Natural killer cell treated with Interleukin-12 subunit alpha and Interleukin-12 subunit beta and Interleukin-15 and Interleukin-18, amount 100 ng/mL, for 72 hours (primary cell): ENCODE measurements around the gene ARSG. TPM values are rescaled to one million over a fixed set of nuclear protein-coding genes. Genes with fewer than 3 reads are reported as not detected.
A peak's percentile ranks its signal among the peaks of the same experiment; 100 is the strongest.

Experiments used
- ATAC-seq, 2 donors: fragments of 150-1000 bp; cut with Tn5 transposase in 1 of 2; sonication (Bioruptor Pico), chemical (Tn5 transposase) in 1 of 2; 2 replicates each; pipeline ENCODE4 v1.10.0; 2021
- DNase-seq: peaks from one replicate; pipeline ENCODE4 v3.0.0; 2022; ENCODE audit warnings: low spot score
- H3K27ac Mint-ChIP-seq, 2 donors: 1 replicate in 1 of 2; 2 replicates in 1 of 2; pipeline ENCODE4 v1.8.0; 2022; ENCODE audit warnings: mixed read lengths in 2 of 2, mild to moderate bottlenecking in 1 of 2, moderate library complexity in 1 of 2
- H3K27me3 Mint-ChIP-seq, 2 donors: 1 replicate in 1 of 2; 2 replicates in 1 of 2; pipeline ENCODE4 v1.8.0; 2022; ENCODE audit warnings: mixed read lengths in 2 of 2
- H3K36me3 Mint-ChIP-seq: one replicate; pipeline ENCODE4 v1.8.0; 2022; ENCODE audit warnings: mixed read lengths
- H3K4me1 Mint-ChIP-seq, 2 donors: 1 replicate in 1 of 2; 2 replicates in 1 of 2; pipeline ENCODE4 v1.8.0; 2022; ENCODE audit warnings: low read depth in 2 of 2, mixed read lengths in 2 of 2, mild to moderate bottlenecking in 1 of 2
- H3K4me3 Mint-ChIP-seq: one replicate; pipeline ENCODE4 v1.8.0; 2022; ENCODE audit warnings: mixed read lengths
- H3K9me3 Mint-ChIP-seq: 2 replicates; pipeline ENCODE4 v1.8.0; 2022; ENCODE audit warnings: mixed read lengths
- total RNA-seq, 2 donors: library from RNA; stranded (reverse); gene quantifications; one replicate each; pipeline ENCODE4 v1.2.3, GENCODE V29; 2022

ARSG gene
- total RNA-seq, 2 donors from 2014 or later = 2.4 to 4.7 TPM

- peaks cover under 1 to 12% of the 10 kb centered on the region in 2 donors for H3K4me1 Mint-ChIP-seq
- H3K27ac Mint-ChIP-seq = no peak overlapping the region
- no peaks in the 10 kb centered on the region for H3K36me3 Mint-ChIP-seq
- DNase-seq (no peak), ATAC-seq (no peak)
- H3K27me3 Mint-ChIP-seq = no peaks in the 10 kb centered on the region
- H3K9me3 Mint-ChIP-seq = no peaks in the 10 kb centered on the region
- H3K4me3 Mint-ChIP-seq = no peak overlapping the region
These were observed 159.1 kb downstream of the ARSG start for GRCh38 chr17:68450391-68450790.

GRCh38 chr17:68450801-68451200 lies 159.5 kb downstream of the ARSG start:
- Mint-ChIP-seq H3K27me3 (no peaks in the 10 kb centered on the region), H3K27ac (no peak overlapping the region), H3K4me1 (peaks cover 4 to 12% of the 10 kb centered on the region in 2 donors), H3K9me3 (no peaks in the 10 kb centered on the region), H3K36me3 (no peaks in the 10 kb centered on the region), H3K4me3 (no peak overlapping the region)
- ATAC-seq (no peak), DNase-seq (no peak)

- Mint-ChIP-seq H3K36me3 (no peaks in the 10 kb centered on the region), H3K9me3 (no peaks in the 10 kb centered on the region), H3K27me3 (no peaks in the 10 kb centered on the region), H3K4me3 (no peak overlapping the region), H3K27ac (no peak overlapping the region), H3K4me1 (peaks cover 11 to 20% of the 10 kb centered on the region in 2 donors)
- ATAC-seq = no peak
- no peak for DNase-seq
These were observed 160.5 kb downstream of the ARSG start for GRCh38 chr17:68451670-68452354.

- Mint-ChIP-seq H3K27me3 (no peaks in the 10 kb centered on the region), H3K36me3 (no peaks in the 10 kb centered on the region), H3K27ac (no peak overlapping the region), H3K9me3 (no peaks in the 10 kb centered on the region), H3K4me3 (no peak overlapping the region), H3K4me1 (peaks cover 13 to 21% of the 10 kb centered on the region in 2 donors)
- ATAC-seq (no peak), DNase-seq (no peak)
These were observed 161.5 kb downstream of the ARSG start for GRCh38 chr17:68452724-68453290.

GRCh38 chr17:68453991-68454665 lies 162.8 kb downstream of the ARSG start:
- ATAC-seq (no peak), DNase-seq (no peak)
- no peaks in the 10 kb centered on the region for H3K36me3 Mint-ChIP-seq
- peaks cover 25 to 31% of the 10 kb centered on the region in 2 donors for H3K4me1 Mint-ChIP-seq
- H3K9me3 Mint-ChIP-seq = no peaks in the 10 kb centered on the region
- H3K27ac Mint-ChIP-seq = no peak overlapping the region
- no peak overlapping the region for H3K4me3 Mint-ChIP-seq
- no peaks in the 10 kb centered on the region for H3K27me3 Mint-ChIP-seq

GRCh38 chr17:68455901-68456338 lies 164.6 kb downstream of the ARSG start:
- DNase-seq = no peak
- H3K4me1 Mint-ChIP-seq = peaks cover 43 to 47% of the 10 kb centered on the region in 2 donors
- H3K27me3 Mint-ChIP-seq = no peaks in the 10 kb centered on the region
- ATAC-seq = no peak
- H3K36me3 Mint-ChIP-seq = no peaks in the 10 kb centered on the region
- peak overlapping the region; percentile 88 for H3K4me3 Mint-ChIP-seq
- peak overlapping the region; percentile 83 to 96 for H3K27ac Mint-ChIP-seq
- H3K9me3 Mint-ChIP-seq = no peaks in the 10 kb centered on the region

- H3K4me1 Mint-ChIP-seq = peaks cover 49% of the 10 kb centered on the region in 2 donors
- H3K4me3 Mint-ChIP-seq = peak overlapping the region; percentile 88
- no peaks in the 10 kb centered on the region for H3K36me3 Mint-ChIP-seq
- DNase-seq = no peak
- H3K27ac Mint-ChIP-seq = peak overlapping the region; percentile 83 to 96
- no peaks in the 10 kb centered on the region for H3K27me3 Mint-ChIP-seq
- H3K9me3 Mint-ChIP-seq = no peaks in the 10 kb centered on the region
- no peak for ATAC-seq
These were observed 165.3 kb downstream of the ARSG start for GRCh38 chr17:68456339-68457167.

GRCh38 chr17:68457168-68457538 lies 165.9 kb downstream of the ARSG start, which contains the start of gene WIPI1:
TSS of gene WIPI1 (minus strand) at chr17:68457496. CDS start at chr17:68457421, 75 bp downstream.
- H3K27ac Mint-ChIP-seq = peak within 1 kb of the TSS; percentile 83 to 96
- H3K27me3 Mint-ChIP-seq = no peaks in the 10 kb centered on the region
- H3K9me3 Mint-ChIP-seq = no peaks in the 10 kb centered on the region
- DNase-seq (peak; percentile 79), ATAC-seq (peak in 1 of 2 donors; percentile 47)
- peaks cover 53 to 55% of the 10 kb centered on the region in 2 donors for H3K4me1 Mint-ChIP-seq
- no peaks in the 10 kb centered on the region for H3K36me3 Mint-ChIP-seq
- H3K4me3 Mint-ChIP-seq = peak within 1 kb of the TSS; percentile 88

- DNase-seq (peak; percentile 99), ATAC-seq (peak; percentile 96 to 98)
- Mint-ChIP-seq H3K4me1 (peaks cover 58 to 61% of the 10 kb centered on the region in 2 donors), H3K27me3 (no peaks in the 10 kb centered on the region), H3K36me3 (no peaks in the 10 kb centered on the region), H3K9me3 (no peaks in the 10 kb centered on the region), H3K27ac (peak overlapping the region; percentile 83 to 96), H3K4me3 (peak overlapping the region; percentile 88)
These were observed 166.4 kb downstream of the ARSG start for GRCh38 chr17:68457539-68458259.

GRCh38 chr17:68458260-68459036 lies 167.2 kb downstream of the ARSG start:
- Mint-ChIP-seq H3K9me3 (no peaks in the 10 kb centered on the region), H3K36me3 (no peaks in the 10 kb centered on the region), H3K27me3 (no peaks in the 10 kb centered on the region), H3K4me3 (peak overlapping the region; percentile 88), H3K27ac (peak overlapping the region; percentile 83 to 96), H3K4me1 (peaks cover 62 to 68% of the 10 kb centered on the region in 2 donors)
- ATAC-seq (no peak), DNase-seq (no peak)

- DNase-seq = no peak
- Mint-ChIP-seq H3K4me3 (peak overlapping the region; percentile 79), H3K27ac (peak overlapping the region; percentile 83 to 96), H3K27me3 (no peaks in the 10 kb centered on the region), H3K4me1 (peaks cover 63 to 70% of the 10 kb centered on the region in 2 donors), H3K9me3 (no peaks in the 10 kb centered on the region), H3K36me3 (no peaks in the 10 kb centered on the region)
- no peak for ATAC-seq
These were observed 167.8 kb downstream of the ARSG start for GRCh38 chr17:68459037-68459639.

GRCh38 chr17:68460146-68460545 lies 168.9 kb downstream of the ARSG start:
- Mint-ChIP-seq H3K36me3 (no peaks in the 10 kb centered on the region), H3K9me3 (no peaks in the 10 kb centered on the region), H3K4me1 (peaks cover 63 to 70% of the 10 kb centered on the region in 2 donors), H3K27ac (peak overlapping the region; percentile 83 to 96), H3K27me3 (no peaks in the 10 kb centered on the region), H3K4me3 (peak overlapping the region; percentile 79)
- DNase-seq (peak; percentile 62), ATAC-seq (no peak)
